ENCODE results near the gene UNC5C.

GRCh38 chr4:95439896-95440295 lies 108.9 kb downstream of the UNC5C start:
- TF ChIP-seq EZH2 (IDR thresholded peaks at IDR 0.05; ENCODE audit: borderline replicate concordance, low read depth, low read length, poor library complexity, severe bottlenecking) (no peak), CTCF (conservative IDR thresholded peaks at IDR 0.05; ENCODE audit: low read depth, low read length) (no peak)
